Neural cell (in vitro differentiated cells): ENCODE measurements around the gene TEAD4.

Experiments
- CTCF ChIP-seq: fragments of 450-650 bp; IDR thresholded peaks from 2 replicates; pipeline ENCODE4 v1.5.1; 2014; ENCODE audit warnings: antibody characterized with exemption, mild to moderate bottlenecking, moderate library complexity; ENCODE audit not compliant: poor library complexity, severe bottlenecking
- EP300 ChIP-seq: fragments of 450-650 bp; conservative IDR thresholded peaks from 2 replicates; pipeline ENCODE4 v1.6.1; 2014; ENCODE audit warnings: antibody characterized with exemption, mild to moderate bottlenecking, moderate library complexity; ENCODE audit not compliant: poor library complexity, severe bottlenecking
- EZH2 ChIP-seq: fragments of 200-600, 300-800 bp; shearing (Covaris generic), sonication (generic); IDR thresholded peaks from 2 replicates; pipeline ENCODE4 v1.6.1; 2014; ENCODE audit warnings: antibody characterized with exemption, low read length, borderline replicate concordance, mild to moderate bottlenecking; ENCODE audit not compliant: insufficient read depth, poor library complexity, severe bottlenecking
- POLR2AphosphoS5 ChIP-seq: IDR thresholded peaks from 2 replicates; pipeline ENCODE4 v1.6.1; 2012
- TAF1 ChIP-seq: IDR thresholded peaks from 2 replicates; pipeline ENCODE4 v1.6.1; 2012; ENCODE audit warnings: low read depth

GRCh38 chr12:3085341-3086139, 126.3 kb downstream of the TEAD4 start:
- TF ChIP-seq CTCF = no peak
- TF ChIP-seq EP300 = no peak
- TF ChIP-seq TAF1 = no peak
- no peak for TF ChIP-seq POLR2AphosphoS5
- TF ChIP-seq EZH2 = no peak
